ENCODE measurements around the gene KCNJ6. TPM values are rescaled to one million over a fixed set of nuclear protein-coding genes. Genes with fewer than 3 reads are reported as not detected.

KCNJ6 gene
- total RNA-seq, 1 donor from 2014 or later, result 0.64 TPM

DNA sequence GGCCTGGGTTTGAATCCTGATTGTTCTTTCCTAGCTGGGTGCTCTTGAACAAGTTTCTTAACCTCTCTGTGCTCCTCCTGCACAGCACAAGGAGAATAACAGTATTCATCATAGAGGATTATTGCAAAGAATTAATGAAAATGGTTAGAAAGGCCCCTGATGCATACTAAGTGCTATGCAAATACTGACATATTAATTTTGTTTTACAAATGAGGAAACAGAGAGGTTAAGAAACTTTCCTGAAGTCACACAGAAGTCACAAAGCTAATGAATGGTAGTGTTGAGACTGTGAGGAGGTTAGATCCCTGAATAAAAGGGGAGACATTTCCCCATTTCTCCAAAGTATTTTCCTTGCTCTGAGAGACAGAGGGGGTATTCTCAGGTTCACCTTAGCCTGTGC lies 99.0 kb downstream of the KCNJ6 start:
- no peaks in the 10 kb centered on the region for H3K27me3 ChIP-seq
- H3K36me3 ChIP-seq, result no peaks in the 10 kb centered on the region
- DNase-seq (ENCODE audit: low spot score in 2 of 2), result no peak
- intact Hi-C loops (cut with DNase I), result no loop called here
- H3K9me3 ChIP-seq, result peaks cover 0 to under 1% of the 10 kb centered on the region in 2 donors
- no peak overlapping the region for H3K4me3 ChIP-seq
- no peaks in the 10 kb centered on the region for H3K4me1 ChIP-seq
- TF ChIP-seq, protein P1, sequence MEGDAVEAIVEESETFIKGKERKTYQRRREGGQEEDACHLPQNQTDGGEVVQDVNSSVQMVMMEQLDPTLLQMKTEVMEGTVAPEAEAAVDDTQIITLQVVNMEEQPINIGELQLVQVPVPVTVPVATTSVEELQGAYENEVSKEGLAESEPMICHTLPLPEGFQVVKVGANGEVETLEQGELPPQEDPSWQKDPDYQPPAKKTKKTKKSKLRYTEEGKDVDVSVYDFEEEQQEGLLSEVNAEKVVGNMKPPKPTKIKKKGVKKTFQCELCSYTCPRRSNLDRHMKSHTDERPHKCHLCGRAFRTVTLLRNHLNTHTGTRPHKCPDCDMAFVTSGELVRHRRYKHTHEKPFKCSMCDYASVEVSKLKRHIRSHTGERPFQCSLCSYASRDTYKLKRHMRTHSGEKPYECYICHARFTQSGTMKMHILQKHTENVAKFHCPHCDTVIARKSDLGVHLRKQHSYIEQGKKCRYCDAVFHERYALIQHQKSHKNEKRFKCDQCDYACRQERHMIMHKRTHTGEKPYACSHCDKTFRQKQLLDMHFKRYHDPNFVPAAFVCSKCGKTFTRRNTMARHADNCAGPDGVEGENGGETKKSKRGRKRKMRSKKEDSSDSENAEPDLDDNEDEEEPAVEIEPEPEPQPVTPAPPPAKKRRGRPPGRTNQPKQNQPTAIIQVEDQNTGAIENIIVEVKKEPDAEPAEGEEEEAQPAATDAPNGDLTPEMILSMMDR (IDR thresholded peaks at IDR 0.05), result no peak
- H3K27ac ChIP-seq, result no peak overlapping the region

DNA sequence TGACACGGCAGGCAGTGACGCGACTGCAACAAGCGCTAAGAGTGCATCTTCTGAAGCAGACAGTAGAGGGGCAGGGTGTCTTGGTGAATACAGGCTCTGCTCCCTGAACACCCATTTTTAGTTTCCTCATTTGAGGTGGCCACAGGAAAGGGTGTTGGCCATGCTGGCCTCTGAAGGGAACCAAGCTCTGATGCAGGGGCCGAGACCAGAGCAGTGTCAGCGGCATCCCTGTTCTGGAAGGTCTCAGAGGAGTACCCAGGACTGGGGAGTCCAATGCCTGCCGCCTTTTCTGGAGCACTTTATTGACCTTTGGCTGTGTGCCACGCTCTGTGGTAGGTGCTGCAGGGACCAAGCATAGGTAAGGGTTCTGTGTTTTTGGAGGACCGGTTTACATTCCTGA lies 100.4 kb downstream of the KCNJ6 start:
- H3K4me1 ChIP-seq, result no peaks in the 10 kb centered on the region
- no peak overlapping the region for H3K27ac ChIP-seq
- peaks cover 0 to 9% of the 10 kb centered on the region in 2 donors for H3K9me3 ChIP-seq
- H3K4me3 ChIP-seq, result no peak overlapping the region
- intact Hi-C loops (cut with DNase I), result no loop called here
- DNase-seq (ENCODE audit: low spot score in 2 of 2), result no peak
- TF ChIP-seq, protein P1 (IDR thresholded peaks at IDR 0.05), result no peak
- no peaks in the 10 kb centered on the region for H3K36me3 ChIP-seq
- H3K27me3 ChIP-seq, result no peaks in the 10 kb centered on the region

DNA sequence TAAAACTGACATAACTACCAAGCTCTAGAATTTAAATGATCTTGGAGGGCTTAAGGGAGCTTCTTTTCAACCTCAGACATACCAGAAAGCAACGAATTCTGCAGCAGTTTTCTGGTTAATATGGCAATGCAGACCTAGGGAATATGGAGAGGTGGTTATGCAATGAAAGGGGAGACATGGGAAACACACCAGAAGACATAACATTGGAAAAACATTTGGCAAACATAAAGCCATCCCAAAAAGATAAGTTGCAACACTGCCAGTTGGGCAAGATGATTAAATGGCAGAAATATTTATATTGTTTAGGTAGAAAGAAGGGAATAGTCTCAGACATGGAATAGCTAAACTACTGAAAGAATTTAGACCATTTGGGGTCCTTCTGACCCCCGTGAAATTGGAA lies 104.5 kb downstream of the KCNJ6 start:
- no peak for DNase-seq (ENCODE audit: low spot score in 2 of 2)
- H3K9me3 ChIP-seq, result peaks cover 0 to 9% of the 10 kb centered on the region in 2 donors
- no peak overlapping the region for H3K4me3 ChIP-seq
- no peaks in the 10 kb centered on the region for H3K4me1 ChIP-seq
- TF ChIP-seq, protein P1 (IDR thresholded peaks at IDR 0.05), result no peak
- intact Hi-C loops (cut with DNase I), result no loop called here
- H3K27ac ChIP-seq, result no peak overlapping the region
- no peaks in the 10 kb centered on the region for H3K36me3 ChIP-seq
- H3K27me3 ChIP-seq, result no peaks in the 10 kb centered on the region

DNA sequence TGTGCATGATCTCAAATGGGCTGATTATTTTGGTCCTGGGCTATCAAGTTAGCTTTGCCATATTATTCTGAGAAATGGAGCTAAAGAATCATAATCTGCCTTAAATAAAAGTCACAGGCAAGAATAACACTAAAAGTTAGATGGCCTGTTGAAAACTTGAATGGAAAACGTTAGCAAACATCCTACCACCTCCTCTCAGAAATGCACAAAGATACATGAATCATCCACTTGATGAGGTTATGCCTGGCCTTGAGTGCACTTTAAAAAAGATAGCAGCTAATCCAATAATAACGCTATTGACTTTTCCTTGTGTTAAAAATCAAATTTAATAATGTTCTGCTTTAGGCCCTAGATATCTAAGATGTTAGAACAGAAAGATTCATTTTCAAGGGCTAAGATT lies 108.0 kb downstream of the KCNJ6 start:
- TF ChIP-seq, protein P1 (IDR thresholded peaks at IDR 0.05), result no peak
- peaks cover 0 to 9% of the 10 kb centered on the region in 2 donors for H3K9me3 ChIP-seq
- intact Hi-C loops (cut with DNase I), result no loop called here

DNA sequence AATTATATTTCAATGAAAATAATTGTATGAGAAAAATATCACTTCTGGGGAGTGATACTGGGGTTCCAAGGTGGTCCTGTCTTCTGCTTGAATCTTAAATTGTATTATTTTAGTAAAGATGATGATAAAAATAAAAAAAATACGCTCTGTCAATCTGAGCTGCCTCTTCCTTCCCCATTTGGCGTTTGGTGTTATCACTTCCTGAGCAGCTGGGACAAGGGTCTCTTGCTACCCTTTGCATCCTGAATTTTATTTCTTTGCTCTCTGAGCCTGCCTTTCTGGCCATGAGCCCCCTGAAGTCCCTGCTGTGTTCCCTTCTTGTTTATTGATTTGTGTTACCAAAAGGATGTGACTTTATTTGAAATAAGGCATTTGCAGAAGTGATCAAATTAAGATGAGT lies 111.0 kb downstream of the KCNJ6 start:
- H3K4me1 ChIP-seq, result no peaks in the 10 kb centered on the region
- DNase-seq (ENCODE audit: low spot score in 2 of 2), result no peak
- TF ChIP-seq, protein P1 (IDR thresholded peaks at IDR 0.05), result no peak
- no peaks in the 10 kb centered on the region for H3K27me3 ChIP-seq
- no peaks in the 10 kb centered on the region for H3K36me3 ChIP-seq
- intact Hi-C loops (cut with DNase I), result no loop called here
- no peaks in the 10 kb centered on the region for H3K9me3 ChIP-seq
- no peak overlapping the region for H3K27ac ChIP-seq
- H3K4me3 ChIP-seq, result no peak overlapping the region

More for the DNA sequence above, 108.0 kb downstream of the KCNJ6 start:
- Histone ChIP-seq H3K27ac (no peak overlapping the region), H3K4me3 (no peak overlapping the region), H3K4me1 (no peaks in the 10 kb centered on the region), H3K36me3 (no peaks in the 10 kb centered on the region), H3K27me3 (no peaks in the 10 kb centered on the region)
- no peak for DNase-seq (ENCODE audit: low spot score in 2 of 2)

DNA sequence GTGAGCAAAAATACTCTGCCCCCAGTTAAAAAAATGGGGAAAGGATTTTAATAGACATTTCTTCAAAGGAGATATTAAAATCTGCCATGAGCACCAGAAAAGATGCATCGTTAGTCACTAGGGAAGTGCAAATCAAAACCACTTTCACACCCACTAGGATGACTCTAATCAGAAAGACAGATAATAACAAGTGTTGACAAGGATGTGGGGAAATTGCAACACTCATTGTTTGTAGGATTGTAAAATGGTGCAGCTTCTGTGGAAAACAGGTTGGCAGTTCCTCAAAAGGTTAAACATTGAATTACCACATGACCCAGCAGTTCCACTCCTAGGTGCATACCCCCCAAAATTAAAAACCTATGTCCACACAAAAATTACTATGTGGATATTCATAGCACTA lies 112.3 kb downstream of the KCNJ6 start:
- H3K27ac ChIP-seq, result no peak overlapping the region
- no peaks in the 10 kb centered on the region for H3K36me3 ChIP-seq
- no peaks in the 10 kb centered on the region for H3K27me3 ChIP-seq
- no peaks in the 10 kb centered on the region for H3K4me1 ChIP-seq
- no peak overlapping the region for H3K4me3 ChIP-seq
- H3K9me3 ChIP-seq, result no peaks in the 10 kb centered on the region
- intact Hi-C loops (cut with DNase I), result no loop called here
- TF ChIP-seq, protein P1 (IDR thresholded peaks at IDR 0.05), result no peak
- no peak for DNase-seq (ENCODE audit: low spot score in 2 of 2)

Measured in ascending aorta (tissue), 2 donors.